Central memory CD8-positive, alpha-beta T cell (primary cell): Measurements from ENCODE around the gene PELI2.
"Not testable (repeated sequence)": the region's sequence is repeated elsewhere in the genome, so short reads cannot be mapped to it uniquely, and the experiment has no call there.

Source experiments
- ATAC-seq: fragments of 150-1000 bp; cut with Tn5 transposase; replicated peaks from 2 replicates; pipeline ENCODE4 v1.10.0; 2022; ENCODE audit warnings: mild to moderate bottlenecking, moderate FRiP score, moderate number of reproducible peaks; ENCODE audit not compliant: poor library complexity, severe bottlenecking; ENCODE audit errors: extremely low read depth
- DNase-seq, 2 donors: peaks; one replicate each; pipeline ENCODE4 v3.0.0; 2021; ENCODE audit warnings: low spot score in 2 of 2
- H3K27ac Mint-ChIP-seq: one replicate; pipeline ENCODE4 v1.8.0; 2022; ENCODE audit warnings: low read depth, mild to moderate bottlenecking, moderate library complexity, mixed read lengths
- H3K27me3 Mint-ChIP-seq: one replicate; pipeline ENCODE4 v1.8.0; 2022; ENCODE audit warnings: mixed read lengths
- H3K36me3 Mint-ChIP-seq: one replicate; pipeline ENCODE4 v1.8.0; 2022; ENCODE audit warnings: mild to moderate bottlenecking, moderate library complexity, mixed read lengths; ENCODE audit not compliant: insufficient read depth
- H3K4me1 Mint-ChIP-seq: one replicate; pipeline ENCODE4 v1.8.0; 2022; ENCODE audit warnings: mixed read lengths
- H3K4me3 Mint-ChIP-seq: one replicate; pipeline ENCODE4 v1.8.0; 2022; ENCODE audit warnings: mild to moderate bottlenecking, moderate library complexity, mixed read lengths
- H3K9me3 Mint-ChIP-seq: one replicate; pipeline ENCODE4 v1.8.0; 2022; ENCODE audit warnings: mixed read lengths

Gene PELI2

DNA sequence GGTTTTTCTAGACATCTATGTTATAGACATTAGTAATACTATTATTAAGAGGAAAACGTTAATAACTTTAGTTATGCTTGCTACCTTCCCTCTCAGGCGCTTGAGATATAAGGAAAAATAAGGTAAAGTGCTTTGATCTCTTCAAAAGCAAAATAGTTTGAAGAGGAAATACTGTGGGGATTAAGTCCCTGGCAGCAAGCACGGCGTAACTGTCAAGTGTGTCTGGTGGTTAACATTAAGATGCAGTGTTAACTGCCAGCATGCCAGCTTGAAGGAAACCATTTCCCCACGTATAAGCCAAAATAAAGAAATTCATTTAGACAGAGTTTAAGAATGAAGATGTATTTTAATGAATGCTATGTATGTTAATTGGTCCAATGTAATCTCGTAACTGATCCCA is 31.8 kb downstream of the PELI2 start:
- no peak for ATAC-seq
- DNase-seq, result no peak
- H3K27me3 Mint-ChIP-seq, result peaks cover 17% of the 10 kb centered on the region
- no peak overlapping the region for H3K27ac Mint-ChIP-seq
- H3K4me3 Mint-ChIP-seq, result no peak overlapping the region
- H3K4me1 Mint-ChIP-seq, result peaks cover 21% of the 10 kb centered on the region
- H3K36me3 Mint-ChIP-seq, result peaks cover 2% of the 10 kb centered on the region
- H3K9me3 Mint-ChIP-seq, result no peaks in the 10 kb centered on the region

DNA sequence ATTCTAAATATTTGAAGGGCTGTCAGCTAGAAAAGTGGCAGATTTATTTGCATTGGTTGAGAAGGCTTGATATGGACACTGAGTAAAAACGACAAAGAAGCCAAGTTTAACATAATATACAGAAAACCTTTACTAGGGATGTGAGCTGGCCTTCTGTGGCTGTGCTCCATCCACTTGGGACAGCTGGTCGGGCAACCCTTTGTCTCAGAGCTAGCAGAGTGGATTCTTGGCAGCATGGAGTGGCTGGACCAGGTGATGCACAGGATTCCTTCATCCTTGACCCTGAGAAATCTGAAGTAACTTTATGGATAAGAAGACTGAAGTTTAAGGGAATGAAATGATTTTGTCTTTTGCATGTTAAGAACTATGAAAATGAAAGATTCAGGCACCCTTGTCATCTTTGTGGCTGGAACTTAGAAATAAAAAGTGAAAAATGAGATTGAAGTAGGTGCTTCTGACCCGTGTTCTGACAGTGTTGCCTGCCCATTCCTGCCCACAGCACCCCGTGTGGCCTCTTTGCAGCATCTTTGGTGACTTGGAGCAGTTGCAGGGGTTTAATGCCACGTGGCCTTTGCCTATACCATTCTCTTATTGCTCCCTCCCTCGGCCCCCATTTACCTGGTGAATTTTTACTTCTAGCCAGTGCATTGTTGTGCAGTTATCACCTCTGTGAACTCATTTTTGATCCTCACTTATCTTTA is 32.6 kb downstream of the PELI2 start:
- no peaks in the 10 kb centered on the region for H3K36me3 Mint-ChIP-seq
- ATAC-seq (no peak), DNase-seq (no peak)
- H3K4me3 Mint-ChIP-seq, result no peak overlapping the region
- no peaks in the 10 kb centered on the region for H3K9me3 Mint-ChIP-seq
- H3K4me1 Mint-ChIP-seq, result peaks cover 21% of the 10 kb centered on the region
- H3K27me3 Mint-ChIP-seq, result peaks cover 18% of the 10 kb centered on the region
- H3K27ac Mint-ChIP-seq, result no peak overlapping the region

DNA sequence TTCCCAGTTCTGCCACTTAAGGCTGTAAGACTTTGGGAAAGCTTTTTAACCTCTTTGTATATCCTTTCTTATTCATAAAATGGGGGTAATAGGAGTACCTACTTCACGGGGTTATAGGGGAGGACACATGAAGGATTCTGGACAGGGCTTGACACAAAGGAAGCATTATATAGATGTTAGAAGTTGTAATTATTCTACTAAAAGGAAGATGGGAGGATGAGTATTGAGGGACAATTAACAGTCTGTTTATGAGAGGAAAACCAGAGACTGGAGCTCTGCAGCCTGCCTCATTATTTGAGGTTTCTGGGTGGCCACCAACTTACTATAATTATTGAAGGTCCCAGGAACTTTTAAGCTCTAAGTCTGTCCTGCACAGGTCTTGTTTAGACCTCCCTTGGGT is 34.0 kb downstream of the PELI2 start:
- Mint-ChIP-seq H3K9me3 (no peaks in the 10 kb centered on the region), H3K36me3 (no peaks in the 10 kb centered on the region), H3K4me3 (no peak overlapping the region), H3K27me3 (peaks cover 18% of the 10 kb centered on the region), H3K4me1 (peaks cover 13% of the 10 kb centered on the region), H3K27ac (no peak overlapping the region)
- DNase-seq, result no peak
- ATAC-seq, result no peak

DNA sequence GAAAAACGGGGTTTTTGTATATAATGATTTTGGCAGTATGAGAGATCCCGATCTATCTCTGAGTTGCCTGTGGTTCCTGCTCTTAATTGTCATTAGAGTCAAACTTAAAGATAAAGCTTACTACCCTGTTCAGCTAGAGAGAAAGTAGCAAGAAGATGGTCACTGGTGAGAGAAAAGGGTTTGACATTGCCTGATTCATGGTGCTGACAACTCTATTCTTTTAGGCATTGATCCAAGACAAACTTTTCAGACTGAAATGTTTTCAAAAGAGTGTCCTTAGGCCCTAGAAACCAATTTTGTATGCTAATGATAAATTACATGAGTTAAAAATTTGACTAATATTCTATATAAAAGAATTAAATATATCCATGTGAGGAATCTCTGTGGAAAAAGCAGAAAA is 35.1 kb downstream of the PELI2 start:
- Mint-ChIP-seq H3K4me1 (peaks cover 11% of the 10 kb centered on the region), H3K9me3 (no peaks in the 10 kb centered on the region), H3K36me3 (no peaks in the 10 kb centered on the region), H3K27ac (no peak overlapping the region), H3K4me3 (no peak overlapping the region), H3K27me3 (peaks cover 18% of the 10 kb centered on the region)
- ATAC-seq (no peak), DNase-seq (no peak)

DNA sequence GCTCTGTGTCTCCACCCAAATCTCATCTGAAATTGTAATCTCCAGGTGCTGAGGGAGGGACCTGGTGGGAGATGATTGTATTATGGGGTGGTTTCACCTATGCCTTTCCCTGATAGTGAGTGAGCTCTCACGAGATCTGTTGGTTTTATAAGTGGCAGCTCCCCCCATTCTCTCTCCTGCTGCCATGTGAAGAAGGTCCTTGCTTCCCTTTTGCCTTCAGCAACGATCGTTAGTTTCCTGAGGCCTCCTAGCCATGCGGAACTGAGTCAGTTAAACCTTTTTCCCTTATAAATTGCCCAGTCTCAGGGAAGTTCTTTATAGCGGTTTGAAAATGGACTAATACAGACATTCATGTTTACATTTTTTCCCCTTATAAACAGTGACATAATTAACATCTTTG is 36.1 kb downstream of the PELI2 start:
- DNase-seq, result no peak
- no peaks in the 10 kb centered on the region for H3K9me3 Mint-ChIP-seq
- peaks cover 10% of the 10 kb centered on the region for H3K27me3 Mint-ChIP-seq
- H3K36me3 Mint-ChIP-seq, result peaks cover 2% of the 10 kb centered on the region
- no peak overlapping the region for H3K4me3 Mint-ChIP-seq
- no peak overlapping the region for H3K27ac Mint-ChIP-seq
- H3K4me1 Mint-ChIP-seq, result peaks cover 6% of the 10 kb centered on the region
- no peak for ATAC-seq

DNA sequence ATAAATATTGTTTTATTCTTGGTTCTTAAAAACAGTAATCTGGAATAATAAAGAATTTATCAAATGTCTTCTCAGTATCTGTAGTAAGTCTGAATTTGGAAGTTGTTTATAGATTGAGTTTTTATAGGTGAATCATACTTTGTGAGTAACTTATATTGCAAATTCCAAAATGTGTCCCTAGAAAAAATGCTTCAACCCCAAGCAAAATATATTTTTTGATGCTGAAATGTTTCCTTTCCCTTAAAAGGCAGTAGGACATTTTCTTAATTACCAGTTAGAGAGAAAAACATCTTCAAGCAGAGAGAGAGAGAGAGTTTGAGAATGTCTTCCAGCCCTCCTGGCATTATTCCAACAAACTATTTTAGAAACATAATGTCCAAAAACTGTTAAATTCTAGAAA is 37.9 kb downstream of the PELI2 start:
- H3K4me1 Mint-ChIP-seq, result peaks cover 4% of the 10 kb centered on the region
- no peak for ATAC-seq
- H3K27ac Mint-ChIP-seq, result no peak overlapping the region
- no peak for DNase-seq
- H3K27me3 Mint-ChIP-seq, result peaks cover 10% of the 10 kb centered on the region
- H3K4me3 Mint-ChIP-seq, result no peak overlapping the region
- H3K36me3 Mint-ChIP-seq, result peaks cover 7% of the 10 kb centered on the region
- no peaks in the 10 kb centered on the region for H3K9me3 Mint-ChIP-seq

DNA sequence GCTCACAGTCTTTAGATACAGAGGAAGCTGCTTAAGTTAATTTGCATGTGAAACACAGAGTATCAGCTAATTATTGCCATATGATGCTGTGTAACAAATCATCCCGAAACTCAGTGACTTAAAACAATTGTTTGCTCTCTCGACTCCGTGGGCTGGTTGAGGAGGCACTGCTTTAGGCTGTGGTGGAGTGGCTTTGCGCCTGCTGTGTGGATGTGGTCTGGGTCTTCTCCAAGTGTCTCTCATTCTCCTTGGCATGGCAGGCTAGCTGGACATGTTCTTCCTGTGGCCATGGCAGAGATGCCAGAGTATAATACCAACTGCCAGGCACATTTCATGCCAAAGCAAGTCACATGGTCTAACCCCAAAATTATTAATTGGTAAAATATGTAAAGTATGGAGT is 40.9 kb downstream of the PELI2 start:
- no peak for DNase-seq
- Mint-ChIP-seq H3K27me3 (peaks cover 10% of the 10 kb centered on the region), H3K4me1 (peaks cover 5% of the 10 kb centered on the region), H3K9me3 (no peaks in the 10 kb centered on the region), H3K4me3 (no peak overlapping the region), H3K36me3 (peaks cover 9% of the 10 kb centered on the region), H3K27ac (no peak overlapping the region)
- ATAC-seq, result no peak

DNA sequence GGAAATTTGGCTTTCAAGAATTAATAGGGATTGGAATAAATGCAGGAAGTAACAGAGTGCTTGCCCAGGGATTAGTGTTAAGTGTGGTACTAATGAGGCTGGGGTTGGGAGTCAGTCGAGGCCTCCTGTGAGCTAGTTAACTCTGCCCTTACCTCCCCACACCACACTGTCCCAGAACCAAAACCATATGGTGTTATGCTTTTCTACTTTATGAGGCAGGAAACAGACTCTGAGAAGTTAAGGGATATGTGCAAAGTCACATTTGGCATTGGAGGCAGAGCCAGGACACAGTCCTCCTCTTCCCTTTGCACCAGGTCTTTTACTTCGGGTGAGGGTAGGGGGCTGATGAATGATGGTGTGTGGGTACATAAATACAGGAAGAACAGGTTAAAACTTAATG is 41.9 kb downstream of the PELI2 start:
- H3K36me3 Mint-ChIP-seq, result peaks cover 9% of the 10 kb centered on the region
- no peak overlapping the region for H3K27ac Mint-ChIP-seq
- ATAC-seq (no peak), DNase-seq (no peak)
- H3K27me3 Mint-ChIP-seq, result peaks cover under 1% of the 10 kb centered on the region
- no peak overlapping the region for H3K4me3 Mint-ChIP-seq
- H3K4me1 Mint-ChIP-seq, result peaks cover 5% of the 10 kb centered on the region
- H3K9me3 Mint-ChIP-seq, result peaks cover 6% of the 10 kb centered on the region

DNA sequence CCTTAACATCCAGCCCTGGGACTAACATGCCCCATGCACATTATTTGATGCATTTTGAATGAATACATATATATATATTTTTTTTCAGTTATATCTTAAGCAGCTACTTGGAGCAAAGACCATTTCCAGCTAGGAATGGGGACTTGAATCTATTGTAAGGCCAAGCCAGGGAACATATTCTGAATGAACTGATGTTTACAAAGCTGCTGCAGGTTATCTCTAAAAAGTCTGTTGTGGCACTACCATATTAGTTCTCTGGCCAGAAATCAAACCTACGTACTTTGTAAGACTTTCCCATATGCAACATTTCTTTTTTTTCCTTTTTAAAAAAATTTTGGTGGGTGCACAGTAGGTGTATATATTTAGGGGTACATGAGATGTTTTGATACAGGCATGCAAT is 43.4 kb downstream of the PELI2 start:
- peaks cover 17% of the 10 kb centered on the region for H3K9me3 Mint-ChIP-seq
- peaks cover 5% of the 10 kb centered on the region for H3K4me1 Mint-ChIP-seq
- no peak overlapping the region for H3K27ac Mint-ChIP-seq
- no peak for ATAC-seq
- H3K4me3 Mint-ChIP-seq, result no peak overlapping the region
- peaks cover 9% of the 10 kb centered on the region for H3K36me3 Mint-ChIP-seq
- no peak for DNase-seq
- no peaks in the 10 kb centered on the region for H3K27me3 Mint-ChIP-seq

DNA sequence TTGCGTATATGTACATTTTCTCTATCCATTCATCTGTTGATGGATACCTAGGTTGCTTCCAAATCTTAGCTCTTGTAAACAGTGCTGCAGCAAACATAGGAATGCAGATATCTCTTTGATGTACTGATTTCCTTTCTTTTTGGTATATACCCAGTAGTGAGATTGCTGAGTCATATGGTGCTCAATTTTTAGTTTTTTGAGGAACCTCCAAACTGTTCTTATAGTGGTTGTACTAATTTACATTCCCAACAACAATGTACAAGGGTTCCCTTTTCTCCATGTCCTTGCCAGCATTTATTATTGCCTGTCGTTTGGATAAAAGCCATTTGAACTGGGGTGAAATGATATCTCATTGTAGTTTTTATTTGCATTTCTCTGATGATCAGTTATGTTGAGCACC is 44.3 kb downstream of the PELI2 start:
- peaks cover 10% of the 10 kb centered on the region for H3K4me1 Mint-ChIP-seq

DNA sequence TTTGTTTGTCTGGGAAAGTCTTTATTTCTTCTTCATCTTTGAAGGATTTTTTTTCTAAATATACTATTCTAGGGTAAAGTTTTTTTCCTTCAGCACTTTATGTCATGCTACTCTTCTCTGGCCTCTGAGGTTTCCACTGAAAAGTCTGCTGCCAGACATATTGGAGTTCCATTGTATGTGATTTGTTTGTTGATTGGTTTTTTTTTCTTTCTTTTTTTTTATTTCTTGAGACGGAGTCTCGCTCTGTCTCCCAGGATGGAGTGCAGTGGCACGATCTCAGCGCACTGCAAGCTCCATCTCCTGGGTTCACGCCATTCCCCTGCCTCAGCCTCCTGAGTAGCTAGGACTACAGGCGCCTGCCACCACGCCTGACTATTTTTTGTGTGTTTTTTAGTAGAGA is 48.4 kb downstream of the PELI2 start:
- not testable (repeated sequence) for DNase-seq, H3K4me3 Mint-ChIP-seq, H3K36me3 Mint-ChIP-seq, H3K27ac Mint-ChIP-seq, ATAC-seq, H3K27me3 Mint-ChIP-seq
- Mint-ChIP-seq H3K9me3 (peaks cover 28% of the 10 kb centered on the region), H3K4me1 (peaks cover 15% of the 10 kb centered on the region)

More for the DNA sequence above, 44.3 kb downstream of the PELI2 start:
- Mint-ChIP-seq H3K4me3 (no peak overlapping the region), H3K9me3 (peaks cover 23% of the 10 kb centered on the region), H3K36me3 (peaks cover 9% of the 10 kb centered on the region), H3K27me3 (no peaks in the 10 kb centered on the region), H3K27ac (no peak overlapping the region)
- DNase-seq, result no peak
- no peak for ATAC-seq

DNA sequence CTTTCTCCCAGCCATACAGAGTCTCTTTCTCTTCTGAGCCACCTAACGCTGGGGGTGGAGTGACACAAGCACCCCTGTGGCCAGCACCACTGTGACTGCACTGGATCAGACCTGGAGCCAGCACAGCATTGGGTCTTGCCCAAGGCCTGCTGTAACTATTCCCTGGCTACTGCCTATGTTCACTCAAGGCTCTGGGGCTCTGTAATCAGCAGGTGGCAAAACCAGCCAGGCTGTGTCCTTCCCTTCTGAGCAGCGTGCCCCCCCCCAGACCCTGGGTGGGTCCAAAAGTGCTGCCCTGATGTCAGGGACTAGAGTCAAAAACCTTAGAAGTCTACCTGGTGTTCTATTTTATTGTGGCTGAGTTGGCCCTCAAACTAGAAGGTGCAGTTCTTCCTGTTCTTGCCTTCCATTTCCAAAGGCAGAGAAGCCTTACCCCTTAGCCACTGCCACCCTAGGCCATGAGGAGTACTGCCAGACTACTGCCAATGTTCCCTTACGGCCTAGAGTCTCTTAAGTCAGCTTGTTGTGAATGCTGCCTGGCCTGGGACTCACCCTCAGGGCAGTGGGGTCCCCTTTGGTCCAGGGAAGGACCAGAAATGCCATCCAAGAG is 49.9 kb downstream of the PELI2 start:
- ATAC-seq (no peak), DNase-seq (no peak)
- Mint-ChIP-seq H3K9me3 (peaks cover 28% of the 10 kb centered on the region), H3K4me1 (peaks cover 23% of the 10 kb centered on the region), H3K36me3 (no peaks in the 10 kb centered on the region), H3K4me3 (no peak overlapping the region), H3K27me3 (no peaks in the 10 kb centered on the region), H3K27ac (no peak overlapping the region)

DNA sequence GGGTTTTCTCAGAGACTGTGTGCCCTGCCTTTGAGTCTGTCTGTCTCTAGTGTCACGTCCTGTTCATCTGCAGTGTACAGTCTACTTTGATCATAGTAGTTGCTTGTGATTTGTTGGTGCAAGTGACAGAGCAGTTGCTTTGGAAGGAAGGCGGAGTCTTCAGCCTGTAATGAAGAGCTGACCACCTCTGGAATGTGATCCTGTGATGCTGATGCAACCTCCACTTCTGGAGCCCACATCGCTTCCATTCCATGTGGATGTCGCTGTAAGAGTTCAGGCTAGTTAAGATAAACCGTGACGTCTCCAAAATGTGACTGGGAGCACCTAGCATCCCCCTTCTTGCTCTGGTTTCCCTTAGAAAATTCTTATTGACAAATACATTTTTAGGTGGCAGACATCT is 51.8 kb downstream of the PELI2 start:
- Mint-ChIP-seq H3K4me1 (peaks cover 40% of the 10 kb centered on the region), H3K9me3 (peaks cover 23% of the 10 kb centered on the region), H3K27ac (no peak overlapping the region), H3K27me3 (no peaks in the 10 kb centered on the region), H3K4me3 (no peak overlapping the region), H3K36me3 (peaks cover 3% of the 10 kb centered on the region)
- DNase-seq (no peak), ATAC-seq (no peak)
